GM12873 (cell line): ENCODE results near the gene NUBPL.

Experiments used
- TF ChIP-seq, protein P1 (sequence below): IDR thresholded peaks from 2 replicates; pipeline ENCODE4 v1.5.1; 2012; ENCODE audit warnings: low read depth, mild to moderate bottlenecking, moderate library complexity, low read length, control low read depth; ENCODE audit not compliant: insufficient read depth; ENCODE audit errors: missing control alignments

NUBPL gene

DNA sequence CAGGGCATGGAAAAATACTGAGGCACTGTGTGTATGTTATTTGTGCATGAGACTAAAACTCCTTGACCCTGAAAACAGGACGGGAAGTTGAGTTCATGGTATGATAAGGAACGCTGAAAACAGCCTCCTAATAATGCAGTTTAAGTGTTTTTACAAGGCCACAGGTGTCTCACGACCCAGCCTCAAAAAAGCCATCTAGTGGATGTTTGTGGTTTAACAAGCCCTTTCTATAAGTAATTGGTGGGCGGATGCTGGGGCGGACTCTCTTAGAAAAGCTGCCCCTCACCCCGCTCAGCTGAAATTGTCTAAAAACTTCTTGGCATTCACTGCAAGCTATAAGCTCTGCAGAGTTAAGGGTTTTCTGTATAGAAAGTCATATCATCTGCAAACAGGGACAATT is 184.5 kb downstream of the NUBPL start:
- TF ChIP-seq, protein P1, sequence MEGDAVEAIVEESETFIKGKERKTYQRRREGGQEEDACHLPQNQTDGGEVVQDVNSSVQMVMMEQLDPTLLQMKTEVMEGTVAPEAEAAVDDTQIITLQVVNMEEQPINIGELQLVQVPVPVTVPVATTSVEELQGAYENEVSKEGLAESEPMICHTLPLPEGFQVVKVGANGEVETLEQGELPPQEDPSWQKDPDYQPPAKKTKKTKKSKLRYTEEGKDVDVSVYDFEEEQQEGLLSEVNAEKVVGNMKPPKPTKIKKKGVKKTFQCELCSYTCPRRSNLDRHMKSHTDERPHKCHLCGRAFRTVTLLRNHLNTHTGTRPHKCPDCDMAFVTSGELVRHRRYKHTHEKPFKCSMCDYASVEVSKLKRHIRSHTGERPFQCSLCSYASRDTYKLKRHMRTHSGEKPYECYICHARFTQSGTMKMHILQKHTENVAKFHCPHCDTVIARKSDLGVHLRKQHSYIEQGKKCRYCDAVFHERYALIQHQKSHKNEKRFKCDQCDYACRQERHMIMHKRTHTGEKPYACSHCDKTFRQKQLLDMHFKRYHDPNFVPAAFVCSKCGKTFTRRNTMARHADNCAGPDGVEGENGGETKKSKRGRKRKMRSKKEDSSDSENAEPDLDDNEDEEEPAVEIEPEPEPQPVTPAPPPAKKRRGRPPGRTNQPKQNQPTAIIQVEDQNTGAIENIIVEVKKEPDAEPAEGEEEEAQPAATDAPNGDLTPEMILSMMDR: peak; percentile 25

GRCh38 chr14:31746326-31746725 is 185.1 kb downstream of the NUBPL start:
- TF ChIP-seq, protein P1: no peak

- TF ChIP-seq, protein P1: no peak
These were observed 188.1 kb downstream of the NUBPL start for GRCh38 chr14:31749275-31749674.

- TF ChIP-seq, protein P1: no peak
These were observed 191.9 kb downstream of the NUBPL start for GRCh38 chr14:31752867-31753661.

- TF ChIP-seq, protein P1: no peak
These were observed 197.7 kb downstream of the NUBPL start for GRCh38 chr14:31758941-31759340.

- TF ChIP-seq, protein P1: no peak
These were observed 199.1 kb downstream of the NUBPL start for GRCh38 chr14:31760277-31760676.

- TF ChIP-seq, protein P1: no peak
These were observed 200.1 kb downstream of the NUBPL start for GRCh38 chr14:31761325-31761724.

DNA sequence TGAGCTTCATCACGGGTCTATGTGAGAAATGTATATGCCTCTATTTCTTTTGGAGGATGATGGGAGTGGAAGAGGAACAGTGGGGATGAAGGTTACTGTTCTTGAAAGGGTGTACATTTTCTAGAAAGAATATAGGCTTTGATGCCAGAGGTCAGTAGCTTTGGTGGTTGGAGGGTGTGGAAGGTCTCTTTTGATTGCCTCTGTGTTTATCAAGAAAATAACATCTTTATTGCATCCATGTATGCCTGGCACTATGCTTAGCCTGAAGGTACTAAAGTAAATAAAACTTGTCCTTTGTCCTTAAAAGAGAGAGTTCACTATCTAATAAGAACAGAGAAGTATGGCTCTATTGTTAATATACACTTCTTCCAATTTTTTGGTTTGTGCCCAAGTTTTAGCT is 201.8 kb downstream of the NUBPL start:
- TF ChIP-seq, protein P1: no peak
